GM12878 (cell line): ENCODE data around the gene KRT25.

Experiments used
- BCL3 ChIP-seq: IDR thresholded peaks from 2 replicates; pipeline ENCODE4 v1.6.1; 2011; ENCODE audit warnings: borderline replicate concordance, low read depth, mild to moderate bottlenecking, moderate library complexity, low read length; ENCODE audit not compliant: insufficient read depth, poor library complexity, severe bottlenecking
- CBFB ChIP-seq: IDR thresholded peaks from 2 replicates; pipeline ENCODE4 v1.6.1; 2016; ENCODE audit warnings: antibody characterized with exemption, low read depth
- EP300 ChIP-seq, 2 experiments: fragments of 150-350 bp in 1 of 2; IDR thresholded peaks; 2 replicates each; pipeline ENCODE4 v1.6.1; 2011 to 2012; ENCODE audit warnings: low read depth in 2 of 2, low read length in 2 of 2, borderline replicate concordance in 1 of 2, improper control_type of control experiment in 1 of 2, inconsistent platforms in 1 of 2; ENCODE audit not compliant: control insufficient read depth in 1 of 2
- FOS ChIP-seq: IDR thresholded peaks from 3 replicates; pipeline ENCODE4 v1.6.1; 2011; ENCODE audit warnings: borderline replicate concordance; ENCODE audit not compliant: insufficient read length; ENCODE audit errors: extremely low read depth
- GABPA ChIP-seq: IDR thresholded peaks from 2 replicates; pipeline ENCODE4 v1.6.1; 2014; ENCODE audit warnings: antibody characterized with exemption, low read depth, mild to moderate bottlenecking, inconsistent platforms
- IRF4 ChIP-seq: IDR thresholded peaks from 2 replicates; pipeline ENCODE4 v1.6.1; 2011; ENCODE audit warnings: low read depth, low read length
- MYC ChIP-seq: IDR thresholded peaks from 2 replicates; pipeline ENCODE4 v1.6.1; 2011; ENCODE audit warnings: mild to moderate bottlenecking, low read length, moderate library complexity, inconsistent platforms; ENCODE audit not compliant: insufficient read depth, insufficient replicate concordance, insufficient read length, severe bottlenecking
- POLR2AphosphoS5 ChIP-seq: IDR thresholded peaks from 2 replicates; pipeline ENCODE4 v1.6.1; 2011; ENCODE audit warnings: mild to moderate bottlenecking, low read length, inconsistent platforms
- YY1 ChIP-seq: IDR thresholded peaks from 2 replicates; pipeline ENCODE4 v1.6.1; 2011; ENCODE audit warnings: low read depth, mild to moderate bottlenecking, low read length
- ZNF274 ChIP-seq: IDR thresholded peaks from one replicate; pipeline ENCODE4 v1.8.0; 2011; ENCODE audit not compliant: insufficient read length, insufficient read depth
- ZNF384 ChIP-seq: IDR thresholded peaks from 2 replicates; pipeline ENCODE4 v1.6.1; 2012; ENCODE audit warnings: low read depth, mild to moderate bottlenecking, low read length, improper control_type of control experiment, borderline replicate concordance
- TF ChIP-seq, protein P1 (sequence below), 3 experiments: IDR thresholded peaks in 2 of 3; conservative IDR thresholded peaks in 1 of 3; 2 replicates each; pipeline ENCODE4 v1.5.1; 2011; ENCODE audit warnings: low read depth in 3 of 3, low read length in 3 of 3, mild to moderate bottlenecking in 3 of 3, control low read depth in 2 of 3, moderate library complexity in 2 of 3, inconsistent platforms in 1 of 3, mixed read lengths in 1 of 3; ENCODE audit not compliant: control insufficient read depth in 2 of 3, insufficient read depth in 1 of 3; ENCODE audit errors: extremely low read depth in 1 of 3
- TF ChIP-seq, protein P2 (sequence below): fragments of 450-650 bp; IDR thresholded peaks from 2 replicates; pipeline ENCODE4 v1.6.1; 2017; ENCODE audit warnings: antibody characterized with exemption, mild to moderate bottlenecking, moderate library complexity
- TF ChIP-seq, protein P3 (sequence below): fragments of 450-650 bp; IDR thresholded peaks from 2 replicates; pipeline ENCODE4 v1.6.1; 2017; ENCODE audit warnings: mild to moderate bottlenecking

- TF ChIP-seq, protein P1, sequence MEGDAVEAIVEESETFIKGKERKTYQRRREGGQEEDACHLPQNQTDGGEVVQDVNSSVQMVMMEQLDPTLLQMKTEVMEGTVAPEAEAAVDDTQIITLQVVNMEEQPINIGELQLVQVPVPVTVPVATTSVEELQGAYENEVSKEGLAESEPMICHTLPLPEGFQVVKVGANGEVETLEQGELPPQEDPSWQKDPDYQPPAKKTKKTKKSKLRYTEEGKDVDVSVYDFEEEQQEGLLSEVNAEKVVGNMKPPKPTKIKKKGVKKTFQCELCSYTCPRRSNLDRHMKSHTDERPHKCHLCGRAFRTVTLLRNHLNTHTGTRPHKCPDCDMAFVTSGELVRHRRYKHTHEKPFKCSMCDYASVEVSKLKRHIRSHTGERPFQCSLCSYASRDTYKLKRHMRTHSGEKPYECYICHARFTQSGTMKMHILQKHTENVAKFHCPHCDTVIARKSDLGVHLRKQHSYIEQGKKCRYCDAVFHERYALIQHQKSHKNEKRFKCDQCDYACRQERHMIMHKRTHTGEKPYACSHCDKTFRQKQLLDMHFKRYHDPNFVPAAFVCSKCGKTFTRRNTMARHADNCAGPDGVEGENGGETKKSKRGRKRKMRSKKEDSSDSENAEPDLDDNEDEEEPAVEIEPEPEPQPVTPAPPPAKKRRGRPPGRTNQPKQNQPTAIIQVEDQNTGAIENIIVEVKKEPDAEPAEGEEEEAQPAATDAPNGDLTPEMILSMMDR (IDR thresholded peaks at IDR 0.05 in 2 of 3, conservative IDR thresholded peaks at IDR 0.05 in 1 of 3; ENCODE audit: control insufficient read depth in 2 of 3, extremely low read depth in 1 of 3, insufficient read depth in 1 of 3, low read depth in 3 of 3, low read length in 3 of 3), result no peak
- TF ChIP-seq FOS, result no peak
- TF ChIP-seq, protein P2, sequence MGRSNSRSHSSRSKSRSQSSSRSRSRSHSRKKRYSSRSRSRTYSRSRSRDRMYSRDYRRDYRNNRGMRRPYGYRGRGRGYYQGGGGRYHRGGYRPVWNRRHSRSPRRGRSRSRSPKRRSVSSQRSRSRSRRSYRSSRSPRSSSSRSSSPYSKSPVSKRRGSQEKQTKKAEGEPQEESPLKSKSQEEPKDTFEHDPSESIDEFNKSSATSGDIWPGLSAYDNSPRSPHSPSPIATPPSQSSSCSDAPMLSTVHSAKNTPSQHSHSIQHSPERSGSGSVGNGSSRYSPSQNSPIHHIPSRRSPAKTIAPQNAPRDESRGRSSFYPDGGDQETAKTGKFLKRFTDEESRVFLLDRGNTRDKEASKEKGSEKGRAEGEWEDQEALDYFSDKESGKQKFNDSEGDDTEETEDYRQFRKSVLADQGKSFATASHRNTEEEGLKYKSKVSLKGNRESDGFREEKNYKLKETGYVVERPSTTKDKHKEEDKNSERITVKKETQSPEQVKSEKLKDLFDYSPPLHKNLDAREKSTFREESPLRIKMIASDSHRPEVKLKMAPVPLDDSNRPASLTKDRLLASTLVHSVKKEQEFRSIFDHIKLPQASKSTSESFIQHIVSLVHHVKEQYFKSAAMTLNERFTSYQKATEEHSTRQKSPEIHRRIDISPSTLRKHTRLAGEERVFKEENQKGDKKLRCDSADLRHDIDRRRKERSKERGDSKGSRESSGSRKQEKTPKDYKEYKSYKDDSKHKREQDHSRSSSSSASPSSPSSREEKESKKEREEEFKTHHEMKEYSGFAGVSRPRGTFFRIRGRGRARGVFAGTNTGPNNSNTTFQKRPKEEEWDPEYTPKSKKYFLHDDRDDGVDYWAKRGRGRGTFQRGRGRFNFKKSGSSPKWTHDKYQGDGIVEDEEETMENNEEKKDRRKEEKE, result no peak
- no peak for TF ChIP-seq ZNF274
- no peak for TF ChIP-seq EP300 (IDR thresholded peaks at IDR 0.05; ENCODE audit: borderline replicate concordance in 1 of 2, control insufficient read depth in 1 of 2, low read depth in 2 of 2, low read length in 2 of 2)
- TF ChIP-seq GABPA, result no peak
- no peak for TF ChIP-seq CBFB
- TF ChIP-seq, protein P3, sequence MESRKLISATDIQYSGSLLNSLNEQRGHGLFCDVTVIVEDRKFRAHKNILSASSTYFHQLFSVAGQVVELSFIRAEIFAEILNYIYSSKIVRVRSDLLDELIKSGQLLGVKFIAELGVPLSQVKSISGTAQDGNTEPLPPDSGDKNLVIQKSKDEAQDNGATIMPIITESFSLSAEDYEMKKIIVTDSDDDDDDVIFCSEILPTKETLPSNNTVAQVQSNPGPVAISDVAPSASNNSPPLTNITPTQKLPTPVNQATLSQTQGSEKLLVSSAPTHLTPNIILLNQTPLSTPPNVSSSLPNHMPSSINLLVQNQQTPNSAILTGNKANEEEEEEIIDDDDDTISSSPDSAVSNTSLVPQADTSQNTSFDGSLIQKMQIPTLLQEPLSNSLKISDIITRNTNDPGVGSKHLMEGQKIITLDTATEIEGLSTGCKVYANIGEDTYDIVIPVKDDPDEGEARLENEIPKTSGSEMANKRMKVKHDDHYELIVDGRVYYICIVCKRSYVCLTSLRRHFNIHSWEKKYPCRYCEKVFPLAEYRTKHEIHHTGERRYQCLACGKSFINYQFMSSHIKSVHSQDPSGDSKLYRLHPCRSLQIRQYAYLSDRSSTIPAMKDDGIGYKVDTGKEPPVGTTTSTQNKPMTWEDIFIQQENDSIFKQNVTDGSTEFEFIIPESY, result no peak
- TF ChIP-seq BCL3, result no peak
- TF ChIP-seq POLR2AphosphoS5, result no peak
- no peak for TF ChIP-seq IRF4
- no peak for TF ChIP-seq ZNF384
- no peak for TF ChIP-seq YY1
- TF ChIP-seq MYC, result no peak
Observed at GRCh38 chr17:40795019-40795667, 40.0 kb upstream of the KRT25 start.
